ENCODE data around the gene CAPN9.

Gene CAPN9

GRCh38 chr1:230848235-230848634 lies 101.0 kb downstream of the CAPN9 start:
- Histone ChIP-seq H4K20me1 (ENCODE audit: insufficient read depth, low read length) (no peaks in the 10 kb centered on the region), H3K36me3 (replicated peaks; ENCODE audit: low read depth, low read length) (peaks cover 4% of the 10 kb centered on the region), H3K4me1 (ENCODE audit: low read length) (no peaks in the 10 kb centered on the region), H3K9ac (ENCODE audit: low read length) (no peak overlapping the region), H3K27me3 (ENCODE audit: low read depth, low read length) (no peaks in the 10 kb centered on the region), H3K79me2 (ENCODE audit: low read length) (no peaks in the 10 kb centered on the region), H2AFZ (ENCODE audit: low read depth, low read length) (no peak overlapping the region), H3K9me3 (ENCODE audit: insufficient read depth, low read length) (no peaks in the 10 kb centered on the region), H3K27ac (ENCODE audit: low read length) (no peak overlapping the region), H3K4me3 (ENCODE audit: low read length) (no peak overlapping the region), H3K4me2 (ENCODE audit: low read length) (no peak overlapping the region)
- TF ChIP-seq CTCF (IDR thresholded peaks at IDR 0.05; ENCODE audit: low read depth, low read length) (no peak), EZH2phosphoT487 (IDR thresholded peaks at IDR 0.05; ENCODE audit: low read depth) (no peak)

GRCh38 chr1:230849451-230850224 lies 102.5 kb downstream of the CAPN9 start:
- Histone ChIP-seq H3K36me3 (replicated peaks; ENCODE audit: low read depth, low read length) (peaks cover 4% of the 10 kb centered on the region), H3K9me3 (ENCODE audit: insufficient read depth, low read length) (no peaks in the 10 kb centered on the region), H3K4me2 (ENCODE audit: low read length) (no peak overlapping the region), H3K4me3 (ENCODE audit: low read length) (no peak overlapping the region), H3K27me3 (ENCODE audit: low read depth, low read length) (no peaks in the 10 kb centered on the region), H3K9ac (ENCODE audit: low read length) (no peak overlapping the region), H3K79me2 (ENCODE audit: low read length) (no peaks in the 10 kb centered on the region), H2AFZ (ENCODE audit: low read depth, low read length) (no peak overlapping the region), H3K27ac (ENCODE audit: low read length) (no peak overlapping the region), H4K20me1 (ENCODE audit: insufficient read depth, low read length) (no peaks in the 10 kb centered on the region), H3K4me1 (ENCODE audit: low read length) (no peaks in the 10 kb centered on the region)
- TF ChIP-seq EZH2phosphoT487 (IDR thresholded peaks at IDR 0.05; ENCODE audit: low read depth) (no peak), CTCF (IDR thresholded peaks at IDR 0.05; ENCODE audit: low read depth, low read length) (no peak)

- Histone ChIP-seq H3K9me3 (ENCODE audit: insufficient read depth, low read length) (no peaks in the 10 kb centered on the region), H3K4me3 (ENCODE audit: low read length) (no peak overlapping the region), H3K4me1 (ENCODE audit: low read length) (no peaks in the 10 kb centered on the region), H2AFZ (ENCODE audit: low read depth, low read length) (no peak overlapping the region), H3K27ac (ENCODE audit: low read length) (no peak overlapping the region), H3K9ac (ENCODE audit: low read length) (no peak overlapping the region), H3K27me3 (ENCODE audit: low read depth, low read length) (no peaks in the 10 kb centered on the region), H3K79me2 (ENCODE audit: low read length) (no peaks in the 10 kb centered on the region), H3K36me3 (replicated peaks; ENCODE audit: low read depth, low read length) (peaks cover 4% of the 10 kb centered on the region), H3K4me2 (ENCODE audit: low read length) (no peak overlapping the region), H4K20me1 (ENCODE audit: insufficient read depth, low read length) (no peaks in the 10 kb centered on the region)
- no peak for TF ChIP-seq CTCF (IDR thresholded peaks at IDR 0.05; ENCODE audit: low read depth, low read length)
- no peak for TF ChIP-seq EZH2phosphoT487 (IDR thresholded peaks at IDR 0.05; ENCODE audit: low read depth)
Observed at GRCh38 chr1:230850547-230850946, 103.4 kb downstream of the CAPN9 start.

- Histone ChIP-seq H4K20me1 (ENCODE audit: insufficient read depth, low read length) (no peaks in the 10 kb centered on the region), H3K36me3 (replicated peaks; ENCODE audit: low read depth, low read length) (peaks cover 4% of the 10 kb centered on the region), H3K27ac (ENCODE audit: low read length) (no peak overlapping the region), H3K9ac (ENCODE audit: low read length) (no peak overlapping the region), H3K9me3 (ENCODE audit: insufficient read depth, low read length) (no peaks in the 10 kb centered on the region), H3K4me1 (ENCODE audit: low read length) (no peaks in the 10 kb centered on the region), H3K79me2 (ENCODE audit: low read length) (no peaks in the 10 kb centered on the region), H3K4me3 (ENCODE audit: low read length) (no peak overlapping the region), H2AFZ (ENCODE audit: low read depth, low read length) (no peak overlapping the region), H3K27me3 (ENCODE audit: low read depth, low read length) (no peaks in the 10 kb centered on the region), H3K4me2 (ENCODE audit: low read length) (no peak overlapping the region)
- TF ChIP-seq EZH2phosphoT487 (IDR thresholded peaks at IDR 0.05; ENCODE audit: low read depth), result no peak
- no peak for TF ChIP-seq CTCF (IDR thresholded peaks at IDR 0.05; ENCODE audit: low read depth, low read length)
Observed at GRCh38 chr1:230851291-230851691, 104.1 kb downstream of the CAPN9 start.
